ENCODE results near the gene TERF2IP.

Gene TERF2IP

DNA sequence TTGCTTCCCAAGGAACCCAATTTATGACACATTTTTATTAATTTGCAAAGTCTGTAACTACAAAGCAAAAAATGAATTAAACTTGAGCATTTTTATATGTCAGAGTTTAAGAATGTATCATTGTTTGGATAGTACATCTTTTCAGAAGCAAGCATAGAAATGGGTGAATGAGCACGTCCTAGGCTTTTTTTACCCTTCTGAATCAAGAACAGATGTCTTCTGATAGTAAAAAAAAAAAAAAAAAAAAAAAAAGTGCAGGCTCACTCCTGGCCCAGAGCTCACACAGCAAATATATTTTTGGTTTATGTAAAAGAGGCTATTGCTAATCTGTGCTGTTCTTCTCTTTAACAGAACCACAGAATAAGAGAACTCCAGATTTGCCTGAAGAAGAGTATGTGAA, 6.3 kb downstream of the TERF2IP start:
- Histone ChIP-seq H3K4me3 (no peak overlapping the region), H3K27ac (no peak overlapping the region), H3K4me2 (peak overlapping the region in 1 of 11 experiments; percentile 11; a peak in 1 of 22 replicates), H3K27me3 (no peaks in the 10 kb centered on the region), H3K9ac (no peak overlapping the region), H4K20me1 (peaks cover 39 to 95% (median 76%) of the 10 kb centered on the region in 11 experiments), H3K9me3 (replicated peaks in 1 of 11) (no peaks in the 10 kb centered on the region), H3K4me1 (peaks cover 19 to 45% (median 34%) of the 10 kb centered on the region in 10 experiments), H3K36me3 (peaks cover 52 to 85% (median 62%) of the 10 kb centered on the region in 11 experiments)
- TF ChIP-seq Cebpa-rat (IDR thresholded peaks at IDR 0.05), result no peak

DNA sequence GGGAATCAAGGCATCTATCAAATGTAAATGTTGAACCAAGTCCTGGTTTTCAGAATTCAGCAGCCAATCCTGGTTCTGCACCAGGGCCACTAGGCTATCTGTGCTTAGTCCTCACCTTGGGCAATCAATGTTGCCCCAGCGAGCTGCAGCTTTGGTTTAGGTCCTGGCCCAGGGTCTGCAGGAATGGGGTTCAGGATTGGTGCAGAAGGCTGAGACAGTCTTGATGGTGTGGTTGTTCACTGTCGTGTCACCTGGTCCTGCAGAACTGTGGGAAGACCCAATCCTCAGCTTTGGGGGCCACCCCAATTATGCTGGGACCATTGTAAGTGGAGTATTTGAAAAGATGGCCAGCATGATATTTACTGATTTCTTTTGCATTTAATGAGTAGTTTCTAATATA, 10.6 kb downstream of the TERF2IP start:
- Histone ChIP-seq H4K20me1 (peaks cover 7 to 67% (median 34%) of the 10 kb centered on the region in 11 experiments; a peak in 18 of 22 replicates), H3K27me3 (no peaks in the 10 kb centered on the region), H3K9me3 (replicated peaks in 1 of 11) (no peaks in the 10 kb centered on the region), H3K4me2 (no peak overlapping the region), H3K36me3 (peaks cover 65 to 92% (median 83%) of the 10 kb centered on the region in 11 experiments), H3K4me1 (peaks cover 0 to 10% (median 4%) of the 10 kb centered on the region in 10 experiments; a peak in 8 of 20 replicates), H3K27ac (no peak overlapping the region), H3K4me3 (no peak overlapping the region), H3K9ac (no peak overlapping the region)
- TF ChIP-seq Cebpa-rat (IDR thresholded peaks at IDR 0.05), result no peak

DNA sequence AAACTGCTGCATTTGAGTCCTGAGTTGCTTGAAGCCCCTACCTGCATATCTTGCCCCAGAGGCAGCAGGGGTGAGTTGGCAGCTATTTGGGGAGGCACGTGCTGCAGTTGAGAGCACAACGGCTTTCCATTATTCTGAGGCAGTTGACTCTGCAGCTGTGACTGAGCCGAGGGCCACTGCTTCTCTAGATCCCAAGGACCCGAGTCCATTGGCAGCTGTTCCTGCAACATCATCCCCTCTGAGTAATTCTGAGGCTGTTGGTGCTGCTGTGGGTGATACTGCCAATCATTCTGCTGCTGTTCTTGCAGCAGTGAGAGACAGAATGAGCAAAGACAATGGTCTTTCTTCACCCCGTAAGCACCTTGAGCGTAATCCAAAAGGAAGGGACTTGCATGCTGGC, 12.7 kb downstream of the TERF2IP start:
- H3K36me3 ChIP-seq, result peaks cover 44 to 72% (median 62%) of the 10 kb centered on the region in 11 experiments
- TF ChIP-seq Cebpa-rat (IDR thresholded peaks at IDR 0.05), result no peak
- no peak overlapping the region for H3K27ac ChIP-seq
- H3K9ac ChIP-seq, result no peak overlapping the region
- peaks cover 0 to 45% (median 20%) of the 10 kb centered on the region in 11 experiments; a peak in 15 of 22 replicates for H4K20me1 ChIP-seq
- H3K4me3 ChIP-seq, result no peak overlapping the region
- no peaks in the 10 kb centered on the region for H3K27me3 ChIP-seq
- no peak overlapping the region for H3K4me2 ChIP-seq
- no peaks in the 10 kb centered on the region for H3K4me1 ChIP-seq
- H3K9me3 ChIP-seq (replicated peaks in 1 of 11), result peaks cover 0 to 1% (median 0%) of the 10 kb centered on the region in 11 experiments; a peak in 2 of 22 replicates

DNA sequence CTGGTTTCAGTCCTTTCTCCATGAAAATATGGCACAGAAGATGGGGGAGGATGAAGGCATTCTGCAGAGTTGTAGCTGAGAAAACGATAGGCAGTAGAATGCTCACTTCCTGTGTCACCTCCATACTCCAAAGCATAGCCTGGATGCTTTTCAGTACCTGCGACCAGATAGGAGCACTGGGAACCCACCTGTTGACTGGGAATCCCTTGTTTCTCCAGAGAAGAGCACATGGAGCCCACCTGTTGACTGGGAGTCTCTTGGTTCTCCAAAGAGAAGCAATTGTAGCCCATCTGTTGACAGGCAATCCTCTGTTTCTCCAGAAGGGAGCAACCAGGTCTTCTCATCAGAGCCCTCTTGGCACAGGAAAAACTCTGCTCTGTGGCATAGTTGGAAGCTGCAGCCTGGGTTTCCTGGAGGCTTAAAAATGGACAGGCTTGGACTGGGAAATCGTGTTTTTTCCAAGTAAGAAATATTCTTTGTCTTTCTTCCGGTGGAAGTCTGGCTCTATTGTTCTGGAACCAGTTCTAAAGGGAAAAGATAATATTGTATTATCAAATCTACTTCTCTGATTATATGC, 13.2 kb downstream of the TERF2IP start:
- H3K9ac ChIP-seq, result no peak overlapping the region
- peaks cover 0 to 40% (median 20%) of the 10 kb centered on the region in 11 experiments; a peak in 15 of 22 replicates for H4K20me1 ChIP-seq
- H3K9me3 ChIP-seq (replicated peaks in 1 of 11), result peaks cover 0 to 4% (median 0%) of the 10 kb centered on the region in 11 experiments; a peak in 2 of 22 replicates
- TF ChIP-seq Cebpa-rat (IDR thresholded peaks at IDR 0.05), result no peak
- peaks cover 39 to 67% (median 57%) of the 10 kb centered on the region in 11 experiments for H3K36me3 ChIP-seq
- H3K4me2 ChIP-seq, result no peak overlapping the region
- no peaks in the 10 kb centered on the region for H3K27me3 ChIP-seq
- H3K27ac ChIP-seq, result no peak overlapping the region
- no peaks in the 10 kb centered on the region for H3K4me1 ChIP-seq
- H3K4me3 ChIP-seq, result no peak overlapping the region

DNA sequence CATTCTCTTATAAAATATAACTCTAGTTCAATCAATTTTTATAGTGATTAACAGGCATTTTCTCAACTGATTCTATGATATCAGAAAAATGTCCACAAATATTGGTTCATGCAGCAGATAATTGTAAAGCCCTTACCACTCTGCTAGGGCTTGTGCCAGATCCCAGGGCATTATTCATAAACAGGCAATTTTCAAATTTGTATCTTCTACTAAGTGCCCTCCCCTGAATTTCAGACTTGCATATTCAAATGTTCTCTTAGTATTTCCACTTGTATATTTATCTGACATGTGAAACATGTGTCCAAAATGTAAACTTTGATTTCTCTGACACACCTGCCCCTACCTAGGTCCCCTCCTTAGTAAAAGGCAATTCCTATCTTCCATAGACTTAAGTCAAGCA, 19.9 kb downstream of the TERF2IP start:
- no peak overlapping the region for H3K4me2 ChIP-seq
- no peak overlapping the region for H3K27ac ChIP-seq
- H3K27me3 ChIP-seq, result no peaks in the 10 kb centered on the region
- no peak overlapping the region for H3K4me3 ChIP-seq
- no peak for TF ChIP-seq Cebpa-rat (IDR thresholded peaks at IDR 0.05)
- H3K36me3 ChIP-seq, result peaks cover 0 to under 1% (median 0%) of the 10 kb centered on the region in 11 experiments; a peak in 2 of 22 replicates
- no peak overlapping the region for H3K9ac ChIP-seq
- no peaks in the 10 kb centered on the region for H3K4me1 ChIP-seq
- peaks cover 0 to 4% (median 0%) of the 10 kb centered on the region in 11 experiments; a peak in 2 of 22 replicates for H3K9me3 ChIP-seq (replicated peaks in 1 of 11)
- no peaks in the 10 kb centered on the region for H4K20me1 ChIP-seq

DNA sequence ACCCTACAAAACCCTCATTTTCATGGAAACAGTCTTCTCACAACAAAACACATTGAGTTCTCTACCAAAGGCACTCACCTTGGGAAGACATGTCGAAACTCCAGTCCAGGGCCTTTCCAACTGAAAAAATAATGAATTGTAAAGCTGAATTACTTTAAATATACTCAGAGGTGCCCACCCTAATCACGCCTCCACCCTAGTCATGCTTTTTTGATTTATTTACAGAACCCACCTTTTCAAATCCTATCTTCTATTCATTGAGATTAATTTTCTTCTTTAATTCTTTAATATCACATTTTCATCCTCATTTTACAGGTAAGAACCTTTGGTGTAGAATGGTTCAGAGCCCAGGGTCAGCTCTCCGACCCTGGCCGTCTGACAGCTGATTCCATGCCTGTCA, 29.3 kb downstream of the TERF2IP start, which contains the start of gene CPHXL2:
Gene CPHXL2, minus strand, starts transcription at position 101 of the 400 bp plus-strand sequence. Its CDS starts 10 bp downstream, at position 91.
- Histone ChIP-seq H3K9me3 (replicated peaks in 1 of 11) (peaks cover 0 to 5% (median 0%) of the 10 kb centered on the region in 11 experiments; a peak in 2 of 22 replicates), H3K36me3 (no peaks in the 10 kb centered on the region), H4K20me1 (no peaks in the 10 kb centered on the region), H3K4me2 (no peak within 1 kb of the TSS), H3K27ac (no peak within 1 kb of the TSS), H3K27me3 (no peaks in the 10 kb centered on the region), H3K9ac (no peak within 1 kb of the TSS), H3K4me1 (peaks cover 0 to 15% (median 0%) of the 10 kb centered on the region in 10 experiments; a peak in 7 of 20 replicates), H3K4me3 (no peak within 1 kb of the TSS)
- no peak for TF ChIP-seq Cebpa-rat (IDR thresholded peaks at IDR 0.05)

DNA sequence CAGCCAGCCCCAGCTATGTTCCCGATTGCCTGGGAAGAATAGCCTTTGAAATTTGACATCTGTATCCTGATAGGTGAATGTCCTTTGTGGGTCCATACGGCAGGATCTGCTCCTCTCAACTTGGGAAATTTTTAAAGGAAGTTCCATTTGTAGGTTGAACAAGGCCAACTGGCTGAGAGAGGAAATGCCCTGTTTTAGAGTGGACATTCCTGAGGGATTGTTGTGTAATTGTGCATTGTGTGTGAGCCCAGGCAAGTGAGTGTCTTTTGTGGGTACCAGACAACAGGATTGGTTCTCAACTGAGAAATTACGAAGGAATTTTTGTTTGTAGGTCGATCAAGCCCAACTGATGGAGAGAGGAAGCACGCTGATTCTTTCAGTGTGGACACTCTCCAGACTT, 31.8 kb downstream of the TERF2IP start:
- Histone ChIP-seq H3K4me1 (peaks cover 0 to 15% (median 0%) of the 10 kb centered on the region in 10 experiments; a peak in 7 of 20 replicates), H3K9me3 (replicated peaks in 1 of 11) (peaks cover 19 to 24% (median 22%) of the 10 kb centered on the region in 11 experiments), H3K36me3 (no peaks in the 10 kb centered on the region; a peak in 4 of 22 replicates), H4K20me1 (no peaks in the 10 kb centered on the region), H3K4me2 (peak overlapping the region in 4 of 11 experiments; percentile 33 to 78 (median 52); a peak in 7 of 22 replicates), H3K27ac (no peak overlapping the region), H3K9ac (no peak overlapping the region), H3K27me3 (no peaks in the 10 kb centered on the region), H3K4me3 (no peak overlapping the region)
- TF ChIP-seq Cebpa-rat (IDR thresholded peaks at IDR 0.05), result no peak

DNA sequence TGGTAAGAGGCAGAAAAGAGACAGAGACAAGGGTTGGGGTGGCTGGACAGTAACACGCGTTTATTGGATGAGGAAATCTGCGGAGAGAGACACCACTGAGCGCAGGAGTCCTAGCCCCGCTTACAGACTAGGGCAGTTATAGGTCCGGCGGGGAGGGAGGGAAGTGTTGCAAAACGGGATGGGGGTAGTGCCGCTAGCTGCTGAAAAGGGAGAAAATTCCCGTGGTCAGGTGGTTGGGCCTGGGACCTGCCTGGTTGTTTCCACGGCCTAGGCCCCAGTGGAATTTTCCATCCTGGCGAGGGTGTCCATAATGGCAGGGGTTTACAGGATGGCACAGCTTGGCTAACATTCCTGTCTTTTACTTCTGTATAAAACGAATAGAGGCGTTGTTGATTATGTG, 34.7 kb downstream of the TERF2IP start:
- Histone ChIP-seq H3K4me2 (no peak overlapping the region), H3K4me1 (peaks cover 0 to 15% (median 0%) of the 10 kb centered on the region in 10 experiments; a peak in 7 of 20 replicates), H3K36me3 (no peaks in the 10 kb centered on the region; a peak in 4 of 22 replicates), H3K9me3 (replicated peaks in 1 of 11) (peaks cover 35 to 50% (median 38%) of the 10 kb centered on the region in 11 experiments), H3K4me3 (no peak overlapping the region), H4K20me1 (no peaks in the 10 kb centered on the region), H3K9ac (no peak overlapping the region), H3K27me3 (no peaks in the 10 kb centered on the region), H3K27ac (no peak overlapping the region)
- no peak for TF ChIP-seq Cebpa-rat (IDR thresholded peaks at IDR 0.05)

DNA sequence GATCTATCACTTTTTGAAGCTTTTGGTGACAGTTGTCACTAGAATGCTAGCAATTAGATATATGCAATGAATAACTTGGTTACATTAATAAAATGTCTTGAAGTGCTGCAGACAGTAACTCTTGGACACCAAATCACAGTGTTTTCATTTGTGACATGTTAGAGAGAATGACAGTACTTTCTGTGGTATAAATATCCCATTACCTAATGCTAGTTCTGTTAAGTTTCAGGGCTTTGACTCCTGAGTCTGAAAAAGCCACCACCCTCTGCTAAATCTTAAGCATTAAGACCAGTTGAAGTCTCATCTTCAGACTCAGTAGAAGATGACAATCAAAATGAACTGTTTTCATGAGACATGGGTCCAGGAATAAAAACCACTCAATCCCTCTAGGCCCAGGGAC, 39.8 kb downstream of the TERF2IP start:
- Histone ChIP-seq H3K4me2 (no peak overlapping the region), H3K9me3 (replicated peaks in 1 of 11) (peaks cover 37 to 71% (median 54%) of the 10 kb centered on the region in 11 experiments), H3K4me1 (no peaks in the 10 kb centered on the region), H4K20me1 (no peaks in the 10 kb centered on the region), H3K27ac (no peak overlapping the region), H3K4me3 (no peak overlapping the region), H3K36me3 (no peaks in the 10 kb centered on the region; a peak in 4 of 22 replicates), H3K27me3 (no peaks in the 10 kb centered on the region), H3K9ac (no peak overlapping the region)
- TF ChIP-seq Cebpa-rat (IDR thresholded peaks at IDR 0.05), result no peak

Data from BLaER1 treated with 17β-estradiol and CSF1 and Interleukin-3, amounts not matched to agents 10 nM and 100 nM (cell line).